K562 (cell line): ENCODE measurements around the gene GPR137C. TPM values are rescaled to one million over a fixed set of nuclear protein-coding genes. Genes with fewer than 3 reads are reported as not detected.

Experiments used
- ARID1B ChIP-seq: fragments of 450-650 bp; IDR thresholded peaks from 2 replicates; pipeline ENCODE4 v1.6.1; 2016; ENCODE audit warnings: antibody characterized with exemption, mild to moderate bottlenecking, inconsistent platforms
- BMI1 ChIP-seq: fragments of 150-350 bp; IDR thresholded peaks from 2 replicates; pipeline ENCODE4 v1.6.1; 2014; ENCODE audit warnings: low read length
- CBFA2T3 ChIP-seq: fragments of 450-650 bp; IDR thresholded peaks from 2 replicates; pipeline ENCODE4 v1.6.1; 2017
- CHD2 ChIP-seq: IDR thresholded peaks from 2 replicates; pipeline ENCODE4 v1.6.1; 2011; ENCODE audit warnings: low read depth, low read length
- DPF2 ChIP-seq: fragments of 450-650 bp; IDR thresholded peaks from 2 replicates; pipeline ENCODE4 v1.6.1; 2016
- EP400 ChIP-seq: fragments of 450-650 bp; IDR thresholded peaks from 2 replicates; pipeline ENCODE4 v1.6.1; 2017; ENCODE audit warnings: antibody characterized with exemption, mild to moderate bottlenecking, moderate library complexity
- HMBOX1 ChIP-seq: sonication (generic); IDR thresholded peaks from 2 replicates; pipeline ENCODE4 v1.6.1; 2016
- JUND ChIP-seq, 2 experiments: IDR thresholded peaks; 2 replicates in 1 of 2; 3 replicates in 1 of 2; pipeline ENCODE4 v1.6.1; 2011; ENCODE audit warnings: borderline replicate concordance in 2 of 2, low read depth in 2 of 2, low read length in 2 of 2, improper control_type of control experiment in 1 of 2, missing biosample characterization in 1 of 2, missing genetic modification characterization in 1 of 2, missing genetic modification reagents in 1 of 2
- MAFK ChIP-seq: IDR thresholded peaks from 2 replicates; pipeline ENCODE4 v1.6.1; 2011; ENCODE audit warnings: low read length, improper control_type of control experiment
- MTA3 ChIP-seq: fragments of 450-650 bp; formaldehyde crosslinking; IDR thresholded peaks from 2 replicates; pipeline ENCODE4 v1.6.1; 2017; ENCODE audit warnings: mild to moderate bottlenecking, borderline replicate concordance
- NCOR1 ChIP-seq: fragments of 450-650 bp; IDR thresholded peaks from 2 replicates; pipeline ENCODE4 v1.6.1; 2016; ENCODE audit warnings: mild to moderate bottlenecking, moderate library complexity
- NR3C1 ChIP-seq: sonication (generic); formaldehyde crosslinking; IDR thresholded peaks from 2 replicates; pipeline ENCODE4 v1.8.1; 2022; ENCODE audit warnings: missing genetic modification reagents
- POLR2H ChIP-seq: IDR thresholded peaks from 2 replicates; pipeline ENCODE4 v1.6.1; 2016; ENCODE audit warnings: missing genetic modification characterization, low read depth, mild to moderate bottlenecking, control low read depth, missing compliant biosample characterization, moderate library complexity
- PRDM10 ChIP-seq: fragments of 450-650 bp; IDR thresholded peaks from 2 replicates; pipeline ENCODE4 v1.6.1; 2018; ENCODE audit not compliant: partially characterized antibody
- SMARCA4 ChIP-seq: fragments of 450-650 bp; IDR thresholded peaks from 2 replicates; pipeline ENCODE4 v1.6.1; 2016
- TCFL5 ChIP-seq: fragments of 250-450 bp; sonication (Bioruptor Pico); conservative IDR thresholded peaks from 2 replicates; pipeline ENCODE4 v1.6.1; 2021; ENCODE audit warnings: mild to moderate bottlenecking, moderate library complexity, matching md5 sums
- TEAD4 ChIP-seq, 2 experiments: sonication (generic) in 1 of 2; formaldehyde crosslinking in 1 of 2; IDR thresholded peaks; 2 replicates each; pipeline versions ENCODE4 v1.6.1 to v1.8.0; 2012 to 2022; ENCODE audit warnings: borderline replicate concordance in 1 of 2, inconsistent platforms in 1 of 2, low read length in 1 of 2, mild to moderate bottlenecking in 1 of 2, missing genetic modification reagents in 1 of 2
- TFE3 ChIP-seq: fragments of 450-650 bp; formaldehyde crosslinking; IDR thresholded peaks from 2 replicates; pipeline ENCODE4 v1.4.0; 2020; ENCODE audit warnings: mild to moderate bottlenecking, mixed read lengths
- ZBTB43 ChIP-seq: sonication (generic); formaldehyde crosslinking; IDR thresholded peaks from 2 replicates; pipeline ENCODE4 v1.8.0; 2023; ENCODE audit warnings: mild to moderate bottlenecking, missing genetic modification reagents
- ZNF197 ChIP-seq: fragments of 200-800 bp; sonication (Bioruptor generic); IDR thresholded peaks from 2 replicates; pipeline ENCODE4 v1.6.1; 2016; ENCODE audit warnings: low read depth, missing genetic modification characterization, missing compliant biosample characterization
- polyA plus RNA-seq, 8 experiments: library from polyadenylated mRNA; depleted of rRNA in 4 of 8; stranded (reverse) in 5 of 8; unstranded in 3 of 8; fragments of >200 nt; fragmentation: Nextera tagmentation in 2 of 8; fragmentation: Illumina TruSeq in 1 of 8; extraction: Ambion mirVana in 2 of 8; extraction: Trizol in 1 of 8; gene quantifications; 2 replicates each; pipeline versions ENCODE4 v1.2.1 to v1.2.3, GENCODE V29; 2011 to 2014; ENCODE audit warnings: inconsistent platforms in 1 of 8, missing spikeins in 1 of 8
- total RNA-seq, 7 experiments: library from RNA; depleted of rRNA in 6 of 7; stranded (reverse); fragments of >200 nt in 6 of 7; fragmentation: Illumina TruSeq in 2 of 7; extraction: Trizol in 2 of 7; gene quantifications; 2 replicates each; pipeline versions ENCODE4 v1.2.1 to v1.2.3, GENCODE V29; 2011 to 2021; ENCODE audit warnings: low replicate concordance in 1 of 7

GPR137C gene
- total and polyA plus RNA-seq, 9 of the 15 experiments (the other 6 are each of a cell fraction or from before 2014, with no cell fraction given) = 0.03 to 0.31 (median 0.06) TPM; not detected in 4

DNA sequence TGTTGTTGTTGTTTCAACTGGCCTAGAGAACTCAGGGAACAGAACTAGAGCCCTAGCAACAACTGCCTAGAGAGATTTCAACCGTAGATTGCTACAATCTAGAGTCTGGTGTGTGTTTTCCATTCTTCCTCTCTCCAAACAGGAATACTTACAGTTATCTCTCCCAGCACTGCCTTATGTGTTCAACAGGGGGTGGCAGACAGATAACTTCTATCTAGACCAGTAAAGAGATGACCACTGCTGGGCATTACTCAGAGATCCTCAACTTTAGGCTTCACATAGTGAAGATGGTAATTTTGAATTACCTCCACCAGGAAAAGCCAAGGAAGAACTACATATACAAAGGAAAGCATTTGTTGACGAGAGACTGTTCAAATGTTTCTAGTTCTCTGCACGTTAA lies 5.1 kb upstream of the GPR137C start (continued):
- TF ChIP-seq HMBOX1 (peak; percentile 68), TEAD4 (IDR thresholded peaks at IDR 0.05; ENCODE audit: low read length) (peak; percentile 47; the same call in 1 of the 2 replicates), TEAD4 (CRISPR knock-in tag; IDR thresholded peaks at IDR 0.05; ENCODE audit: borderline replicate concordance) (no peak), POLR2H (tag) (no peak), MTA3 (no peak), TFE3 (CRISPR knock-in tag) (no peak), NR3C1 (no peak), TCFL5 (CRISPR knock-in tag) (no peak), SMARCA4 (0 out of 2 replicates have a peak, but pooled peaks have one; percentile 40), CHD2 (no peak), ZBTB43 (CRISPR knock-in tag) (no peak), JUND (IDR thresholded peaks at IDR 0.05; ENCODE audit: borderline replicate concordance, low read depth, low read length) (peak; percentile 32; the same call in 1 of the 2 replicates), JUND (tag; IDR thresholded peaks at IDR 0.05; ENCODE audit: borderline replicate concordance, low read depth, low read length) (no peak), PRDM10 (no peak), BMI1 (no peak), DPF2 (peak; percentile 60; the same call in 1 of the 2 replicates), EP400 (no peak), CBFA2T3 (peak; percentile 77), MAFK (no peak), ZNF197 (CRISPR knock-in tag) (no peak), ARID1B (peak; percentile 62), NCOR1 (peak; percentile 36; the same call in 1 of the 2 replicates)
